Measurements from ENCODE around the gene SCN7A.

- TF ChIP-seq CTCF (conservative IDR thresholded peaks at IDR 0.05; ENCODE audit: low read length) = no peak
- TF ChIP-seq EZH2phosphoT487 (IDR thresholded peaks at IDR 0.05; ENCODE audit: borderline replicate concordance, low read depth, low read length) = no peak
Measured at GRCh38 chr2:166513952-166514351, 19.9 kb upstream of the SCN7A start.

All from OCI-LY7 (cell line).